Stimulated activated naive CD8-positive, alpha-beta T cell treated with anti-CD3 and anti-CD28 coated beads, Interleukin-15, Interleukin-2, amounts not matched to agents 100 U/mL and 50 U/mL, for 24 hours (primary cell): ENCODE results near the gene INCA1.

Source experiments
- ATAC-seq: fragments of 150-1000 bp; cut with Tn5 transposase; one replicate; pipeline ENCODE4 v1.10.0; 2021
- DNase-seq: peaks from one replicate; pipeline ENCODE4 v3.0.0; 2021

INCA1 gene

GRCh38 chr17:4948166-4948930, 49.0 kb downstream of the INCA1 start, which contains the start of gene PFN1:
TSS of gene PFN1 (minus strand) at chr17:4948530. CDS start at chr17:4948394, 136 bp downstream.
- peak; percentile 94 for DNase-seq
- ATAC-seq: peak; percentile 19

- DNase-seq (peak; percentile 79), ATAC-seq (peak; percentile 10)
Measured at GRCh38 chr17:4947411-4948165, 49.7 kb downstream of the INCA1 start.

GRCh38 chr17:4947010-4947410, 50.3 kb downstream of the INCA1 start:
- no peak for ATAC-seq

GRCh38 chr17:4946312-4946976, 50.9 kb downstream of the INCA1 start:
- DNase-seq: no peak
- ATAC-seq: no peak

More at GRCh38 chr17:4947010-4947410, 50.3 kb downstream of the INCA1 start:
- no peak for DNase-seq

GRCh38 chr17:4945944-4946280, 51.4 kb downstream of the INCA1 start:
- DNase-seq (no peak), ATAC-seq (no peak)

- DNase-seq: peak; percentile 90
Measured at GRCh38 chr17:4945176-4945943, 52.0 kb downstream of the INCA1 start.

GRCh38 chr17:4944554-4945175, 52.7 kb downstream of the INCA1 start:
- peak; percentile 51 for DNase-seq
- no peak for ATAC-seq

More at GRCh38 chr17:4945176-4945943, 52.0 kb downstream of the INCA1 start:
- ATAC-seq: peak; percentile 49

- DNase-seq (peak; percentile 61), ATAC-seq (peak; percentile 8)
Measured at GRCh38 chr17:4944163-4944553, 53.2 kb downstream of the INCA1 start.

- no peak for DNase-seq
- ATAC-seq: no peak
Measured at GRCh38 chr17:4942760-4943508, 54.4 kb downstream of the INCA1 start.

GRCh38 chr17:4941319-4941610, 56.1 kb downstream of the INCA1 start:
- no peak for ATAC-seq

GRCh38 chr17:4940555-4941318, 56.6 kb downstream of the INCA1 start:
- peak; percentile 2 for ATAC-seq

More at GRCh38 chr17:4941319-4941610, 56.1 kb downstream of the INCA1 start:
- DNase-seq: no peak

GRCh38 chr17:4939796-4940554, 57.3 kb downstream of the INCA1 start, which contains the start of the genes RNF167 and SLC25A11:
TSS of gene RNF167 (plus strand) at chr17:4940268. CDS start at chr17:4940910, 642 bp downstream.
TSS of gene SLC25A11 (minus strand) at chr17:4940046. CDS start at chr17:4939910, 136 bp downstream.
- DNase-seq: peak; percentile 94
- ATAC-seq: peak; percentile 86

More at GRCh38 chr17:4940555-4941318, 56.6 kb downstream of the INCA1 start:
- peak; percentile 68 for DNase-seq

GRCh38 chr17:4939546-4939795, 57.9 kb downstream of the INCA1 start:
- DNase-seq (no peak), ATAC-seq (no peak)

- ATAC-seq: no peak
- DNase-seq: no peak
Measured at GRCh38 chr17:4938688-4939545, 58.4 kb downstream of the INCA1 start.
